Melanocyte of skin (primary cell): ENCODE measurements around the gene ADAMTS4. TPM values are rescaled to one million over a fixed set of nuclear protein-coding genes. Genes with fewer than 3 reads are reported as not detected.

Experiments
- small RNA-seq, 2 donors: library from RNA; depleted of rRNA; stranded (forward); fragments of <200 nt; gene quantifications; one replicate each; pipeline ENCODE3, GENCODE V24; 2012
- total RNA-seq, 2 donors: library from RNA; depleted of rRNA; stranded (reverse); fragments of >200 nt; gene quantifications; 2 replicates each; pipeline ENCODE4 v1.2.3, GENCODE V29; 2012

ADAMTS4 gene
- 10 to 100 TPM in 1 of 2 donors, 1 to 10 TPM in 1; 4.0 to 18.6 TPM for total RNA-seq

GRCh38 chr1:161198897-161199431, at the start of gene ADAMTS4:
ADAMTS4 (minus strand) TSS chr1:161199054; CDS start chr1:161198627, 427 bp downstream.

GRCh38 chr1:161238039-161238473, 39.2 kb upstream of the ADAMTS4 start, which contains the start of gene NR1I3:
NR1I3 (minus strand) TSS chr1:161238203; CDS start chr1:161236565, 1,638 bp downstream.

GRCh38 chr1:161225534-161226319, 26.9 kb upstream of the ADAMTS4 start, which contains the start of gene TOMM40L:
TOMM40L (plus strand) TSS chr1:161226060; CDS start chr1:161226490, 430 bp downstream.

GRCh38 chr1:161215076-161215475, 16.2 kb upstream of the ADAMTS4 start, which contains the start of gene FCER1G:
FCER1G (plus strand) TSS chr1:161215295; CDS start chr1:161215322, 27 bp downstream.

DNA sequence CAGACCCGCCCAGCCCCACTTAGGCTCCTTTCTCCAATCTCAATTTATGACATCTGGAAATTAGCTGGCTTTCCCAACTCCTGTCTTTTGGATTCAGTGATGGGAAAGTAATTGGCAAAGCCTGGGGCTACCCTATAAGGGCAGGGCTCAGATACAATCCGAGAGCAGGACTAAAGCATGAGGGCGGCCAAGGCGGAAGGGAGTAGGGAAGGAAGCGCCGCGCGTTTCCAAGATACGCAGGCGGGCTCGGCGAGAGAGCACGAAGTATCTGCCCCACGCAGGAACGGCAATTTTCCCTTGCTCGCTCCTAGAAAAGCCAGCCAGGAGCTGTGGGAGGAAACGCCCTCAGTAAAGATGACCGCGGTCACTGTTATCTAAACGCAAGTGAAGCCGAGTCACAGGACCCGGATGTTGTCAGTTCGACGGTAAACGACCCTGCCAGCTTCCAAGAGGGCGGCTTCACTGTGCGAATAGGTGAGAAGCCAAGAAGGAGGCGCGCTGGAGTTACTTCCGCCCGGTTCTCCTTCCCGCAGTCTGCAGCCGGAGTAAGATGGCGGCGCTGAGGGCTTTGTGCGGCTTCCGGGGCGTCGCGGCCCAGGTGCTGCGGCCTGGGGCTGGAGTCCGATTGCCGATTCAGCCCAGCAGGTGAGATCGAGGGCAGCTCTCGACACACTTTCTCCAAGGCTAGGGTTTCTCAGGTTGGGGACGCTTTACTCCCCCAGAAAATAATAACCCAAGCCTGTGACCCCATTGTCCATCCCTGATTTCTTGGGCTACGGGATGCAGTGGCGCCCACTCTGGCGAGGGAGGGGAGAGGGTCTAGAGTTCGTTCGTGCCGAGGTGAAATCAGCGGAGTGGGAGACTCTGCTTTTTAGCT, 3.2 kb upstream of the ADAMTS4 start, which contains the start of gene NDUFS2:
Gene NDUFS2, plus strand, starts transcription at position 532 of the 877 bp plus-strand sequence. Its CDS starts 19 bp downstream, at position 551.

GRCh38 chr1:161177112-161177935, 21.5 kb downstream of the ADAMTS4 start, which contains the start of gene B4GALT3:
B4GALT3 (minus strand) TSS chr1:161177507; CDS start chr1:161176060, 1,447 bp downstream.

DNA sequence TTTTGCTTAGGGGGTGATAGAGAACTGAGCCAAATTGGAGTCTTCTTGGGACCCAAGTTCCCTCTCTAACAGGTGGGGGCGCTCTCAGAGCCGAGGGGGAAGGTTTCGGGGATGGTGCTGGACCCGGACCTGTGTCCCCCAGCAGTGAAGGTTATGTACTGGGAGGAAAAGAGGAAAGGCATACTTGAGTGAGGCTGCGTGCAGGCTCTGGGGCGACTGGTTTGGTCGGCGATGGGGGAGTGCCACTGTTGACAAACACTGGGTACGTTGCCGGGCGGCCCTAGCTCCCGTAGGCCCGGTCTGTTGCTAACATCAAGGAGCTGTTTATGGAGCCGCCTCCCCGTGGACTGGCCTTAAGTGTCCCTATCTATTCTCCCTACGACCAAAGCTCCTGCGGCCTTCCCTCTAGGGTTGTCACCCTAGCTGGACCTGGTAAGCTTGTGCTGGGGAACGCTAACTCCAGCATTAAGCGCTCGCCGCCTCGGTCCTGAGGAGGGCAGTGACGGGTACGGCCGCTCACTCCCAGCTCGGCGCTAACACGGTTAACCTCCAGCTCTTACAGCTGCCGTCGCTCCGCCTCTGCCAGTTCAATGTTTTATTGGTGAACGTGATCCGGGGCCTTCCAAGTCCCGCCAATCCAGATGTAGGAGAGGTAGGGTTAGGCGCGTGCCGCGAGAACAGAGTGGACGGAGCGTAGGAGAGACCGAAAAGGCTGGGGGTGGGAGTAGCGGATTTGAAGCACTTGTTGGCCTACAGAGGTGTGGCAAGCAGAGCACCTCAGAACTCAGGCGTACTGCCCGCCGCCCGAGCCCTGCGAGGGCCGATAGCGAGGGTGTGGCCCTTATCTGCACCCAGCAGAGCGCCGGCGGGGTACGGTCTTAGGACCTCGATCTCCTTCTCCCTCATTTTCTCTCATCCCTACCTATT, 32.8 kb downstream of the ADAMTS4 start, which contains the start of gene PPOX:
Gene PPOX, plus strand, starts transcription at position 685 of the 927 bp plus-strand sequence. CDS start 422 bp downstream, outside the sequence.

DNA sequence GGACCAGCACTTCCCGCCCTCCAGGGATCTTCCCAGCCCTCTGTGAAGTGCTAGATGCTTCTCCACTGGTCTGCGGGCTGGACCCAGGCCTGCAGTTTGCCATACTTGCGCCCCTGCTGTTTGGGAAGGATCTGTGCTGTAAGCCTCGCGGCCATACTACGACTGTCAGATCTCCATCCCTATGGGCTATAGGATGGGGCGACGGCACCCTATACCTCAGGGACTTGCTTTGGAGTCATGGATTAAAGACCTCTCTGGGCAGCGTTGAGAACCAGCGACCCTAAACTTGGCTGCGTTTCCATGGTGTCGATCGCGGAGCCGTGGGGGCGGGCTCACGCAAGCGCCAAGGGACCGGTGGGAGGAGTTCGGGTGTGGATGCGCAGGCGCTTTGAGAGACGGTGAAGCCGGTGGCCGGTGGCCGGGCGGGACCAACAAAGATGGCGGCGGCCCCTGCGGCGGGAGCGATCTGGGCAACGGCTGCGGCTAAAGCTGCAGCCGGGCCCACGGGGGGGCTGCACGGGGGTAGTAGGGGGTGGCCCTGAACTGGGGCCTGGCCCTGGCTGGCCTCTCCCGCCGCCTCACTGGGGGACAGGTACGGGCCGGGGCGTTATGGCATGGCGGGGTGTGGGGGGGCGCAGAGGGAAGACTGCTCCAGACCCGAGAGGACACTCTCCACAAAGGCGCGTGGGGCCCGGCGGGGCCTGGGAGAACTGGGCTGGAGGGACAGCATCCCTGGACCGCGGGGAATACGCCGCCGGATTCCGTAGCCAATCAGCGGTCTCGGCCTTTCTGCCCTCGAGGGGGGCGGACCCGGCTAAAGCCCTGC, 39.6 kb downstream of the ADAMTS4 start, which contains the start of gene USP21:
Gene USP21, plus strand, starts transcription at position 414 of the 826 bp plus-strand sequence. CDS start 1,141 bp downstream, outside the sequence.

DNA sequence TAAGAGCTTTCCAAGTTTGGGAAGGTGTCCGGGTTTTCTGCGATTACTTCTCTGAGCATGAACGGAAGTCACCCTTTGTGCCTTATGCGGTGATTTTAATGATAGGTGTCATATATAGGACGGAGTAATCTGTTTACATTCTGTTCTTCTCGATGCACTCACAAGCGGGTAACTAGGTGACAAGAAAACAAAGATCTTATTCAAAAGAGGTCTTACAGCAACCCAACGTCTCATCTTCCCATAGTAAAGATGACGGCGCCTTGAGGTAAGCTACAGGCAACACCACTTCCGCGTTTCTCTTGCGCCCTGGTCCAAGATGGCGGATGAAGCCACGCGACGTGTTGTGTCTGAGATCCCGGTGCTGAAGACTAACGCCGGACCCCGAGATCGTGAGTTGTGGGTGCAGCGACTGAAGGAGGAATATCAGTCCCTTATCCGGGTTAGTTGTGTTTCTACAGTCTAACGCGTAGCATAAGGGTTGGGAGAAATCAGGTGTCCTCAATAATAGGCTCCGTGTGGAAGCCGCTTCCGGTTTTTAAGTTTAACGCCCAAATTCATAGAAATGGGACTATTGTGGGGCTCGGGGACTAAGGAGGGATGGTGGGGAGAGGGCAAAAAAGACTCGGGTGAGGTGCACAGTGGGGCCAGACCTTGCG, 45.0 kb downstream of the ADAMTS4 start, which contains the start of gene UFC1:
Gene UFC1, plus strand, starts transcription at position 297 of the 656 bp plus-strand sequence. Its CDS starts 20 bp downstream, at position 317.

Small RNA genes within 50 kb of the gene (small RNA-seq; reads per million reads assigned to genes)
- 0 reads per million in 2 donors for gene RF01225

Other genes with a start within 250 kb of the ADAMTS4 start
- gene ITLN2, start 244.2 kb downstream of the ADAMTS4 start, total RNA-seq: not detected
- 10 to 100 TPM; 13.4 to 47.0 TPM for gene F11R, start 177.9 kb downstream of the ADAMTS4 start, total RNA-seq
- gene TSTD1, start 160.1 kb downstream of the ADAMTS4 start, total RNA-seq: 1 to 10 TPM; 2.7 to 6.9 TPM
- 10 to 100 TPM; 75.0 to 92.9 TPM for gene USF1, start 153.1 kb downstream of the ADAMTS4 start, total RNA-seq
- gene ARHGAP30, start 129.2 kb downstream of the ADAMTS4 start, total RNA-seq: under 1 TPM in 1 of 2 donors, not detected in 1; under 0.01 TPM
- under 1 TPM in 1 of 2 donors, not detected in 1; 0.69 TPM for gene NECTIN4, start 109.5 kb downstream of the ADAMTS4 start, total RNA-seq
- gene KLHDC9, start 100.7 kb downstream of the ADAMTS4 start, total RNA-seq: 1 to 10 TPM in 1 of 2 donors, under 1 TPM in 1; under 0.01 to 1.7 TPM
- gene PFDN2, start 81.0 kb downstream of the ADAMTS4 start, total RNA-seq: 10 to 100 TPM; 24.4 to 38.0 TPM
- gene NIT1, start 80.9 kb downstream of the ADAMTS4 start, total RNA-seq: 10 to 100 TPM; 29.9 to 30.3 TPM
- gene DEDD, start 66.4 kb downstream of the ADAMTS4 start, total RNA-seq: 10 to 100 TPM; 28.6 to 40.0 TPM
- 10 to 100 TPM; 59.2 to 63.9 TPM for gene UFC1, start 45.1 kb downstream of the ADAMTS4 start, total RNA-seq
- 10 to 100 TPM in 1 of 2 donors, 1 to 10 TPM in 1; 9.0 to 12.0 TPM for gene USP21, start 39.6 kb downstream of the ADAMTS4 start, total RNA-seq
- 10 to 100 TPM; 11.4 to 14.7 TPM for gene PPOX, start 32.6 kb downstream of the ADAMTS4 start, total RNA-seq
- gene B4GALT3, start 21.5 kb downstream of the ADAMTS4 start, total RNA-seq: 10 to 100 TPM; 27.3 to 29.9 TPM
- 100 to 1,000 TPM; 137 to 170 TPM for gene NDUFS2, start 3.3 kb upstream of the ADAMTS4 start, total RNA-seq
- under 1 TPM; 0.34 to 0.67 TPM for gene FCER1G, start 16.2 kb upstream of the ADAMTS4 start, total RNA-seq
- gene APOA2, start 24.6 kb upstream of the ADAMTS4 start, total RNA-seq: not detected
- 10 to 100 TPM; 17.9 to 20.0 TPM for gene TOMM40L, start 27.0 kb upstream of the ADAMTS4 start, total RNA-seq
- gene NR1I3, start 39.1 kb upstream of the ADAMTS4 start, total RNA-seq: not detected
- gene PCP4L1, start 59.7 kb upstream of the ADAMTS4 start, total RNA-seq: under 1 TPM; under 0.01 TPM
- under 1 TPM; under 0.01 to 0.33 TPM for gene MPZ, start 110.9 kb upstream of the ADAMTS4 start, total RNA-seq
- 10 to 100 TPM; 23.6 to 29.3 TPM for gene SDHC, start 115.3 kb upstream of the ADAMTS4 start, total RNA-seq
- not detected for gene CFAP126, start 168.8 kb upstream of the ADAMTS4 start, total RNA-seq